Medulla oblongata (tissue), 1 donor: ENCODE results near the gene ASB15.
"Not testable (repeated sequence)": the region's sequence is repeated elsewhere in the genome, so short reads cannot be mapped to it uniquely, and the experiment has no call there.

Experiments
- DNase-seq: peaks from one replicate; pipeline ENCODE4 v3.0.0-alpha.2; 2015; ENCODE audit errors: extremely low spot score

The ASB15 gene

GRCh38 chr7:123598657-123599056 lies 3.0 kb upstream of the ASB15 start:
- DNase-seq: no peak

- DNase-seq: no peak
Measured at GRCh38 chr7:123599766-123600165, 1.9 kb upstream of the ASB15 start.

DNA sequence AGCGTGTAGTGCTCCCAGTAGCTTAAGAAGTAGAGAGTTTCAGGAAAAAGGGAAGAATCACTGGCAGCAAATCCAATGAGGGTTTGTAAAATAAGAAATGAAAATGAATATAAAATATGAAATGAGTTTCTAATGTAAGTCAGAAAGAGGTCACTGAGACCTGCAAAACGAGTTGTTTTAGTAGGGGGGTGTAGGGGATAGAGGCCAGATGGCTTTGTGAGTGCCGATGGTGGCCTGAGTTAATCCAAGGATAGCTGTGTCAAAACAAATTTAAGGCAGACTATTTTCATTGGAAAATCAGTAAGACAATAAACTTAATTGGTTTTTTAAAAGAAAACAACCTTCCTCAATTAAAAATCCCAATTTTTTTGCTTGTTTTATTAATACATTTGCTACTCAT lies 745 bp upstream of the ASB15 start:
- DNase-seq: no peak

DNA sequence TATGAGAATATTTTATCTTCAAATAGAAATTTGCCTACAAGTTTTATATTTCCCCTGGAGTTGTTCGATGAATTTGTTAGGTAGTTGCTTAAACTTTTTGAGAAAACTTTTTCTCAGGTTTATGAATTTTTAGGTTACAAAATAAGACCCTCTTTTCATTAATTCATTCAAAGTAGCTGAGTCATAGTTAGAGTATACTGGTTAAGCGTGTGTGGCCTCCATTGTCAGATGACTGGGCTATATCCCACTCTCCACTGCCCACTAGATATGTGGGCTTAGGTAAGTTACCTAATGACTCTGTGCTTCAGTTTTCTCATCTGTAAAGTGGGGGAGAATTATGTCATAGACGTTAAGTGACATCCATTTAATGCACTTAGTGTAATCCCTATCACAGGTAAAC lies 1.0 kb downstream of the ASB15 start:
- DNase-seq: no peak

- DNase-seq: no peak
Measured at GRCh38 chr7:123604739-123605138, 3.1 kb downstream of the ASB15 start.

GRCh38 chr7:123607423-123607975 lies 5.9 kb downstream of the ASB15 start:
- no peak for DNase-seq

GRCh38 chr7:123608991-123609882 lies 7.6 kb downstream of the ASB15 start:
- no peak for DNase-seq

- no peak for DNase-seq
Measured at GRCh38 chr7:123609883-123610239, 8.2 kb downstream of the ASB15 start.

- no peak for DNase-seq
Measured at GRCh38 chr7:123612024-123612423, 10.4 kb downstream of the ASB15 start.

GRCh38 chr7:123615344-123615743 lies 13.7 kb downstream of the ASB15 start:
- DNase-seq: no peak

DNA sequence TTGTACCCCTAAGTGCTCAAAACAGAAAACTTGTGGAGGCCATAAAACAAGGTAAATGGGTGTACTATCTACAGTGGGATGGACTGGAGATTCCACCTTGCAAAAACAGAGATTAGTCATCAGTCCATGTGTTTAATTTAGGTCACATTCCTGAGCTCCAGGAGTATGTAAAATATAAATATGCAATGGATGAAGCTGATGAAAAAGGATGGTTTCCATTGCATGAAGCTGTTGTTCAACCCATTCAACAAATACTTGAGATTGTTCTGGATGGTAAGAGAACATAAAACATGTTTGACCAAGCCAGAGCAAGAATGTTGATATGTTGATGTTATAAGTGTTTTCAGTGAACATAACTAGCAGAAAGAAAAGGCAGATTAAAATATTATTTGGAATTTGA lies 14.6 kb downstream of the ASB15 start:
- no peak for DNase-seq

- no peak for DNase-seq
Measured at GRCh38 chr7:123621707-123622106, 20.1 kb downstream of the ASB15 start.

- no peak for DNase-seq
Measured at GRCh38 chr7:123622660-123623386, 21.2 kb downstream of the ASB15 start.

DNA sequence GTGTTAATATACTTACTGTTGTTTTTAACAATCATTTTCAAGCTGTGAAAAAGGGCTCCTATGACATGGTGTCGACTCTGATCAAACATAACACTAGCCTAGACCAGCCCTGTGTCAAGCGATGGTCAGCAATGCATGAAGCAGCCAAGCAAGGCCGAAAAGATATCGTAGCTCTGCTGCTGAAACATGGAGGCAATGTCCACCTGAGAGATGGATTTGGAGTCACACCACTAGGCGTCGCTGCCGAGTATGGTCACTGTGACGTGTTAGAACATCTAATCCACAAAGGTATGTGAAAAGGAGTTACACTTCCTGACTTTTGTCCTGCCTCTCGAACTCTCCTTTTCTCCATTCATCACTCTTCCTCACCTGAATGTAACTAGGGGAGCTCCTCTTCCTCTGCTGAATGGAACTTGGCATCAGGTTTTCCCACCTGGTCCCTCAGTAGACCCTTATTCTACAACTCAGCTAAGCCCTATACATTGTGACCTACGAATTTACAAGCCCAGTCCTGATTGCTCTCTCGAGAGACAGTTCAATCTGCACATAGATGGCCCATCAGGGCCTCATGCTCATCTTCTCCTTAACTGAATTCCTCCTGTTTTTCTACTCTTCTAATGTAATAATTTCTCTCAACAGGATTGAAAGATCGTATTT lies 23.0 kb downstream of the ASB15 start:
- no peak for DNase-seq

DNA sequence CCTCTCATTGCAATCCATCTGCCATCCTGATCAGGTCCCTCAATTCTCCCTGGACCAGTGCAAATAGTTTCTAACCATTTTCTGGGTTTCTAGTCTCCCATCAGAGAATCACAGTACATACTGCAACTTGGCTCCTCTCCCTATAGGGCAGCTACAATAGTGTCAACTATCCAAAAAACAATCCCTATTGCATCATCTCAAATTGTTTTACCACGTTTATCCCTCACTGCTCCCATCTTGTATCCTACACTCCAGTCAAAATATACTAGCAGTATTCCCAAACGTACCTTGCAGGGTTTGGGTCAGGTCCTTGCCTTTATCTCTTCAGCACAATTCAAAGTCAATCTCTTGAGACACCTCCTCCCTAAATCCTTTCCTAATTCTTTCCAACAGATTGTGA lies 23.6 kb downstream of the ASB15 start:
- no peak for DNase-seq

DNA sequence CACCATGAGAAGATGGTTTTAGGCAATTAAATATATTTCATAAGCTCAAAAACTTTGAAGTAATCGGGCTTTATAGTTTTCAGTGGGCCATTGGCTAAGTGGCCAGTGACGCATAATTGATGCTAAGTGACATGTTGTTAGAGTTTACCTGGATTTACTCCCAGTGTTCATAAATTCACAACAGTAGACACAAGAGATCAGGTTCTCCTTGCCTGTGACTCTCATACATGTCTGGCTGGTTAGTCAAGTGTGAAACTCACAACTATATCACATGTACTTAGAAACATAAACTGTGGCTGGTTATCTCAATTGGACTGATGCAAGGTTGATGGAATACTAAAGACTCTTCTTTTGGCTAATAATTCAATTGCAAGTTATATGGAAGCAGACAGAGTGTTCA lies 26.2 kb downstream of the ASB15 start:
- no peak for DNase-seq

DNA sequence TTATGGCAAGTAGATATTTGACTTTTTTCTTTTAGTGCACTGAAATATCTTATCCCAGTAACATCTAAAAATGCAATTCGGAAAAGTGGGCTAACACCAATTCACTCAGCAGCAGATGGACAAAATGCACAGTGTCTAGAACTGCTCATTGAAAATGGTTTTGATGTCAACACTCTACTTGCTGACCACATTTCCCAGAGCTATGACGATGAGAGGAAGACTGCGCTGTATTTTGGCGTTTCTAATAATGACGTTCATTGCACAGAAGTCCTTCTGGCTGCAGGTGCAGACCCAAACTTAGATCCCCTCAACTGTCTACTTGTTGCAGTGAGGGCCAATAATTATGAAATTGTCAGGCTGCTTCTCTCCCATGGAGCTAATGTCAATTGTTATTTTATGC lies 27.2 kb downstream of the ASB15 start:
- DNase-seq: no peak

GRCh38 chr7:123629281-123629680 lies 27.7 kb downstream of the ASB15 start:
- no peak for DNase-seq

GRCh38 chr7:123632808-123633207 lies 31.2 kb downstream of the ASB15 start:
- DNase-seq: no peak

DNA sequence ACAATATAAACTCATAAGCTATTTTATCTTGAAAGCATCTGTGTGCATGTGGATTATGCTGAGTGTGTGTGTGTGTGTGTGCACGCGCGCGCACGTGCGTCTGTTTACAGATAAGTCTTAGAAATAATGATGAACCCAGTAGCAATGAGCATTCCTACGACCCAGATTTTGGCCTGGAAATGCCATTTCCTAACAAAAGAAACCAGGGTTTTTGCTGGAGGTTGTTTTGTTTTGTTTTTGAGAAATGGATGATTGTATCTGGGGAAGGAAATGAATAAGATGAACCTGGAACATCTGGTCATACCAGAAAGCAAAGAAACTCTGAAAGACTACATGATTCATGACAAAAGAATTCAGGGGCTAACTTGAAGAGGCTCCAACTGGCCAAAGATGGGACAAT lies 31.9 kb downstream of the ASB15 start:
- no peak for DNase-seq

DNA sequence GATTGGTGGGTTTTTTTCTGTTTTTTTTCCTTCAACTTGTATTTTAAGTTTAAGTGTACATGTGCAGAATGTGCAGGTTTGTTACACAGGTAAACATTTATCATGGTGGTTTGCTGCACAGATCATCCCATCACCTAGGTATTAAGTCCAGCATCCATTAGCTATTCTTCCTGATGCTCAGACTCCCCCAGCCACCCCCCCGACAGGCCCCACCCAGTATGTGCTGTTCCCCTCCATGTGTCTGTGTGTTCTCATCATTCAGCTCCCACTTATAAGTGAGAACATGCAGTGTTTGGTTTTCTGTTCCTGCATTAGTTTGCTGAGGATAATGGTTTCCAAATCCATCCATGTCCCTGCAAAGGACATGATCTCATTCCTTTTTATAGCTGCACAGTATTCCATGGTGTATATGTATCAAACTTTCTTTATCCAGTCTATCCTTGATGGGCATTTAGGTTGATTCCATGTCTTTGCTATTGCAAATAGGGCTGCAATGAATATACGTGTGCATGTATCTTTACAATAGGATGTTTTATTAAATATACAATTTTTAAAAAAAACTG lies 32.5 kb downstream of the ASB15 start:
- not testable (repeated sequence) for DNase-seq
